SKM-1 (cell line): ENCODE results near the gene GRIPAP1.

Experiments used
- DNase-seq: peaks from one replicate; lab custom pipeline; 2025; ENCODE audit not compliant: unreplicated experiment; lab: John Stamatoyannopoulos, UW

GRIPAP1 gene, protein sequence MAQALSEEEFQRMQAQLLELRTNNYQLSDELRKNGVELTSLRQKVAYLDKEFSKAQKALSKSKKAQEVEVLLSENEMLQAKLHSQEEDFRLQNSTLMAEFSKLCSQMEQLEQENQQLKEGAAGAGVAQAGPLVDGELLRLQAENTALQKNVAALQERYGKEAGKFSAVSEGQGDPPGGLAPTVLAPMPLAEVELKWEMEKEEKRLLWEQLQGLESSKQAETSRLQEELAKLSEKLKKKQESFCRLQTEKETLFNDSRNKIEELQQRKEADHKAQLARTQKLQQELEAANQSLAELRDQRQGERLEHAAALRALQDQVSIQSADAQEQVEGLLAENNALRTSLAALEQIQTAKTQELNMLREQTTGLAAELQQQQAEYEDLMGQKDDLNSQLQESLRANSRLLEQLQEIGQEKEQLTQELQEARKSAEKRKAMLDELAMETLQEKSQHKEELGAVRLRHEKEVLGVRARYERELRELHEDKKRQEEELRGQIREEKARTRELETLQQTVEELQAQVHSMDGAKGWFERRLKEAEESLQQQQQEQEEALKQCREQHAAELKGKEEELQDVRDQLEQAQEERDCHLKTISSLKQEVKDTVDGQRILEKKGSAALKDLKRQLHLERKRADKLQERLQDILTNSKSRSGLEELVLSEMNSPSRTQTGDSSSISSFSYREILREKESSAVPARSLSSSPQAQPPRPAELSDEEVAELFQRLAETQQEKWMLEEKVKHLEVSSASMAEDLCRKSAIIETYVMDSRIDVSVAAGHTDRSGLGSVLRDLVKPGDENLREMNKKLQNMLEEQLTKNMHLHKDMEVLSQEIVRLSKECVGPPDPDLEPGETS

DNA sequence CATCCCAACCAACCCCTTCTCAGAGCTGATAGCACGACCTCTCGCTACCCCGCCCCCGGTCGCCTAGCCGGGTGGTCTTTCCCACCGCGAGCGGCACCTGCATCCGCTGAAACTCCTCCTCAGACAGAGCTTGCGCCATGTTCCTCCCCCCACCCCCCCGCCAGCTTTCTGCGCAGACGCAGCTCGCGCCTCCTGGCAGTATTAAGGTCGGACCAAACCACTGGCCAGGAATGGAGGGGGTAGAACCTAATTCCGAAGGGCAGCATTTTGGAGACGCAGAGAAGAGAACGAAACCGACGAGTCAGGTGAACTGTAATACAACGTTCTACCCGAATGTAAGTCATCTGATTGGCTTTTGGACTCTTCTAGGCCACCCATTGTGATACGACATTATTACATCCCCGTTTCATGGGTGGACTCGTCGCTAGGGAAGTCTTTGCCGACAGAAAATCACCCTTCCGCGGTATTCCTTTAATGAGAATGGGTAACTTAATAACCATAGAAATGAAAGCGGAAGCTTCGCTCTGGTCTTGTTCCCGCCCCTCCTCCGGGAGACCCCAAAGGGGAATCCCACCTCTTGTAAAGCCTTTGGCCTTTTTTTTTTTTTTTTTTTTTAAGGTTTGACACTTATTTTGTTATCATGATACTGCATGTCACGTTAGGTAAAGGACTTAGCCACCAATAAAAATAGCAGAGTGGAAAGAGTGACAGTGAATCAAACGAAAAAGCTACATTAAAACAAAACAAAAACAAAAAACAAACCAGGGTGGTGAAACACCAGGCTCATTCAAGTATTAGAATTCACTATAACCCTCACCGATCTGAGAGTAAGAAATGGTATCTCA is at the start of gene GRIPAP1:
Gene GRIPAP1, minus strand, starts transcription at position 174 of the 845 bp plus-strand sequence. Its CDS starts 35 bp downstream, at position 139.
- DNase-seq, result peak; percentile 49

DNA sequence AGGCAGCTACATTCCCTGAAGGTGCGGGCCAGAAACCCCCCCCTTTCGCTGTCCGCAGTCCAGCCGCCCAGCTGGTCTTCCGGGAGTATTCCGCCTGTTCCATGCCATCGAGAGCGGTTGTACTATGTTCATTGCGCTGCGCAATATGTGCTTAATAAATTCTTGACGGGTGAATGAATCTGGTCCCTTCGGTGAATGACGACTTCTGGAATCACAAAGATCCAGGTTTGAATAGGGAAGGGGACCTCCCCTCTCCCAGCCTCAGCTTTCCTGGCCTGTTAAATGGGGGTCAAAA is 41.9 kb upstream of the GRIPAP1 start:
- DNase-seq, result no peak

- DNase-seq, result peak; percentile 87
Measured at GRCh38 chrX:49043220-49043986, 41.3 kb upstream of the GRIPAP1 start, which contains the start of gene TFE3. Gene TFE3 (minus strand): TSS chrX:49043357. CDS start chrX:49043226, 131 bp downstream.

GRCh38 chrX:49042581-49043219 is 40.6 kb upstream of the GRIPAP1 start:
- no peak for DNase-seq

DNA sequence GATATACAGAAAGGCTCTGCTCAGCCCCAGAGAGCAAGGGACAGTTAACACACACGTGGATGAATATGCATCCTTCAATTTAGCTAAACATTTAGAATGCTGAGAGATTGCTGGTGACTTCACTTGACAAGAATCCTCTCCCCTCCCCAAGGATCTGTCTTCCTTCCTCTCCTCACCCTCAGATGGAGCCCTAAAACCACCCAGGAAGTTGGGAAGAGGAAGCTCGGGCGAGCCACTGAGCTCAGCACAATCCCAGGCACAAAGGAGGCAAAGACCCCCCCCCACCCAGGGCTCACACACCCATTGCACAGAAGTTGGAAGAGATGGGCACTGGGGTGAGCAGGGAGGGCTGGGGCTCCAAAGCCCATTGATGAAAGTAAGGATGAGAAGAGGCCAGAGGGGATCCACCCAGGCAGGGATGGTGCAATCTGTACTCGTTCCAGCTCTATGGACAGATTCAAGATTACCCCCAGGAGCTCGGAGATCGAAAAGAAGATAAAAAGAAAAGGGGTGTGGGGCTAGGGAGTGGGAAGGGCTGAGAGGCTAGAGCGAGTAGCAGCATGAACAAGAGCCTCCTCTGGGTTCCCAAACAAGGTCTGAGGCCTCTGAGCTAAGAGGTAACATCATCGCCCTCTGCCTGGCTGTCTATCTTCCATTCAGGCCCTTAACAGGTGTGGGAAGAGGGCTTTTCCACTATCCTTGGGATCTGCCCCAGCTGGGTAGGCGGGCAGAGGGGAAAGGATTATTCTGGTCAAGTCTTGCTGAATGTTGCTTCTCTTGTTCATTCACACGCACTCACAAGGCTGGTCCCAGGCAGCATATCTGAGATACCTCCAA is 39.9 kb upstream of the GRIPAP1 start:
- DNase-seq, result no peak

- DNase-seq, result no peak
Measured at GRCh38 chrX:49040376-49040955, 38.4 kb upstream of the GRIPAP1 start.

- peak; percentile 70 for DNase-seq
Measured at GRCh38 chrX:49039598-49040375, 37.7 kb upstream of the GRIPAP1 start.

GRCh38 chrX:49037883-49038475 is 35.9 kb upstream of the GRIPAP1 start:
- DNase-seq, result no peak

DNA sequence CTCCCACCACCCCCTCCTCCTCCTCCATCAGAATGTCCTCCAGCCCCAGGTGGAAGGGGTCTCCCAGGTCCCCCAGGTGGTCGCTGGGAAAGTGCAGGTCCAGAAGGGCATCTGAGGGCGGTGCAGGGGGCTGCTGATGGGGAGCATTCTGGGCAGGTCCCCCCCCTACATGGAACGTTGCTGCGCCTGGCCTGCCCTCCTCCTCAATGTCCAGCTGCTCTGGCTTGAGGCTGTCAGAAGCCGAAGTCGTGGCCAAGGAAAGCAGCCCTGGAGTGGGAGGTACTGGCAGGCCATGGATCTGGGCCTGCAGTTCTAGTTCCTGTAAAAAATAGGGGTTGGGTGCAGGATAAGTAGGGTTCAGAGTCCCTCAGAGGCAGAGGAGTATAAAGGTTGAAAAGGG is 28.2 kb upstream of the GRIPAP1 start:
- DNase-seq, result no peak

DNA sequence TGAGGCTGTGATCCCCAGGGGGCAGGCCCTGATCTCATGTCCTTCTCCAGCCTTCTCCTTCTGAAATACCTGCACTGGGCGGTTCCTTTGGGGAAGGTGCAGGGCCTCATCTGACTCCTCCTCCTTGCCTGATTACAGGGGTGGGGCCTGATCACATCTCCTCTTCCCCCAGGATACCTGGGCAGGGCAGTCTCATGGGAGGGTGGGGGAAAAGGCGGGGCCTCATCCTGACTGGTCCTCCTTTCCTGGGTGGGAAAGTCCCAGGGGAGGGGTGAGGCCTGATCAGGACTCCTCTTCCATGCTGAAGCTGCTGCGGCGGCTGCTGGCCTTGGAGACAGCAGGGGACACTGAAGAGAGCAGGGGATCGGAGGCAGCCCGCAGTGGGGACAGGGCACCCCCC is 27.8 kb upstream of the GRIPAP1 start:
- DNase-seq, result no peak

DNA sequence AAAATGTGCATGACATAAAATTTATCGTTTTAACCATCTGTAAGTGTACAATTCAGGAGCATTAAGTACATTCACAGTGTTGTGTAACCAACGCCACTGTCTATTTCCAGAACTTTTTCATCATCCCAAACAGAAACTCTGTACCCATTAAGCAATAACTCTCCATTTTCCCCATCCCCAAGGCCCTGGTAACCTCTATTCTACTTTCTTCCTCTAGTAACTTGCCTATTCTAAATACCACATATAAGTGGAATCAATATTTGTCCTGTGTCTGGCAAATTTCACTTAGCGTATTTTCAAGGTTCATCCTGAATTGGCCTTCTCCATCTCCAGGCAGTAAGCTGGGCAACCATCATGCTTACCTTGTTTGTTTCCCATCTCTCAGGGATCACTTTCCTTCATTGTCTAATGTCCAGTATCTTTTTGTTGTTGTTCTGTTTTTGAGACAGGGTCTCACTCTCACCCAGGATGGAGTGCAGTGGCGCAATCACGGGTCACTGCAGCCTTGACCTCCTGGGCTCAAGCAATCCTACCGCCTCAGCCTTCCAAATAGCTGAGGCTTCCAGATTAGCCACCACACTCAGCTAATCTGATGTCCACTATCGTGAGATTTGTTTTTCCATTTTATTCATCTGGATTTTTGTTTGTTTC is 17.7 kb upstream of the GRIPAP1 start:
- no peak for DNase-seq

GRCh38 chrX:49019050-49019449 is 17.0 kb upstream of the GRIPAP1 start:
- no peak for DNase-seq

GRCh38 chrX:49003696-49004095 is 1.6 kb upstream of the GRIPAP1 start:
- no peak for DNase-seq

GRCh38 chrX:49001521-49002090 is 458 bp downstream of the GRIPAP1 start:
- DNase-seq, result no peak

DNA sequence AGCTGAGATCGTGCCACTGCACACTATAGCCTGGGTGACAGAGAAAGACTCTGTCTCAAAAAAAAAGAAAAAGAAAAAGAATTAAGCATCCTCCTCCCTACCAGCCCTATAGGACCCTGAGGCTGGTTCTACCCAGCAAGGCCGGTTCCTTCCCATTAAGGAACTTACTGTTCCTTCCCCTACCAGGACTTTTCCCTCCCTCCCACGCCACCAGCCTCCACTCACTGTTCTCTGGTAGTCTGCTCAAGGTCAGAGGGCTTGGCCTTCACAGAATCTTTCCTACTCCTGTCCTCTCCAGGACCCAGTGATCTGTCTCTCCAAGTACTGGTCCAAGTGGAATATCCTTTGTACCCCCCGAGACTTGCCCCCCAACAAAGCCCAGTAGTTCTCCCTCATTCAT is 1.4 kb downstream of the GRIPAP1 start:
- DNase-seq, result no peak

GRCh38 chrX:48999030-48999429 is 3.0 kb downstream of the GRIPAP1 start:
- no peak for DNase-seq

DNA sequence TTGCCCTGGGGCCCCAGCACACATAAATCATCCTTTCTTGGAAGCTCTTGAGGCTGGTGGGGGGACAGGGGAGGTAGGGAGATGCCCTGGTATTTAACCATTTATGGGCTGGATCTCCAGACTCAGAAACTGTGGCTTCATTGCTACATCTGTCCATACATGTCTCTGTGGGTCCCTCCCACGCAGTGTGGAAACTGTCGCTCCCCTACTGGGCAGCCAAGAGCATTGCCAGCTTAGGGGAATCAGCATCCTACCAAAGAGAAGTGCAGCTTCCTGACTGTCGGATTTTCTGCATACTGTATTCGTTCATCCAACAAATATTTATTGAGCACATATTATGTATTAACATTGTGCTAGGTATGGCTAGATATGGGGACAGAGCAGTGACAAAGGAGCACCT is 3.7 kb downstream of the GRIPAP1 start:
- no peak for DNase-seq
